ENCODE measurements around the gene ATRNL1. TPM values are rescaled to one million over a fixed set of nuclear protein-coding genes. Genes with fewer than 3 reads are reported as not detected.

ATRNL1 gene
- total RNA-seq, 4 donors from 2014 or later: 0.44 to 1.4 (median 1.1) TPM

DNA sequence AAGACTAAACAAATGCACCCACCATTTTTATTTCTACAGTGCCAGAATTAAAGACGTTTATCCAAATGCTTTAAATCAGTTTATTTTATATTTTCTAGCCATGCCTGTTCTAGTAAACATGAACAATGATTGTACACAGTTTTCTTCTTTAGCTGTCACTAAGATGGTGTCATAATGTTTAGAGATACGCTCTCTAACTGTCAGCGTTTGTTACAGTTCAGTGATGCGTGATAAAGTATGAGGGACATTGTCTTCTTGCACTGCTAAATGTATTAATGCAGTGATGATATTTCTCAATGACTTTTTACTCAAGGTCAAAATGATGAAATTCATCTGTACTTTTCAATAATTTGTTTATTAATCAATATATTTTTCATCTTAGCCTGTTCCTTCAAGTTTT lies 513.6 kb downstream of the ATRNL1 start:
- no peaks in the 10 kb centered on the region for H3K4me1 ChIP-seq
- no peaks in the 10 kb centered on the region for H3K36me3 ChIP-seq
- H3K27me3 ChIP-seq: no peaks in the 10 kb centered on the region
- TF ChIP-seq, protein P1, sequence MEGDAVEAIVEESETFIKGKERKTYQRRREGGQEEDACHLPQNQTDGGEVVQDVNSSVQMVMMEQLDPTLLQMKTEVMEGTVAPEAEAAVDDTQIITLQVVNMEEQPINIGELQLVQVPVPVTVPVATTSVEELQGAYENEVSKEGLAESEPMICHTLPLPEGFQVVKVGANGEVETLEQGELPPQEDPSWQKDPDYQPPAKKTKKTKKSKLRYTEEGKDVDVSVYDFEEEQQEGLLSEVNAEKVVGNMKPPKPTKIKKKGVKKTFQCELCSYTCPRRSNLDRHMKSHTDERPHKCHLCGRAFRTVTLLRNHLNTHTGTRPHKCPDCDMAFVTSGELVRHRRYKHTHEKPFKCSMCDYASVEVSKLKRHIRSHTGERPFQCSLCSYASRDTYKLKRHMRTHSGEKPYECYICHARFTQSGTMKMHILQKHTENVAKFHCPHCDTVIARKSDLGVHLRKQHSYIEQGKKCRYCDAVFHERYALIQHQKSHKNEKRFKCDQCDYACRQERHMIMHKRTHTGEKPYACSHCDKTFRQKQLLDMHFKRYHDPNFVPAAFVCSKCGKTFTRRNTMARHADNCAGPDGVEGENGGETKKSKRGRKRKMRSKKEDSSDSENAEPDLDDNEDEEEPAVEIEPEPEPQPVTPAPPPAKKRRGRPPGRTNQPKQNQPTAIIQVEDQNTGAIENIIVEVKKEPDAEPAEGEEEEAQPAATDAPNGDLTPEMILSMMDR (IDR thresholded peaks at IDR 0.05): no peak
- TF ChIP-seq POLR2AphosphoS5 (IDR thresholded peaks at IDR 0.05): no peak
- no peak for TF ChIP-seq EP300 (IDR thresholded peaks at IDR 0.05)
- TF ChIP-seq POLR2A (IDR thresholded peaks at IDR 0.05): no peak
- 75% methylated on average over 4 of the region's 4 CpGs for WGBS
- no peaks in the 10 kb centered on the region for H3K9me3 ChIP-seq
- no peak overlapping the region for H3K4me3 ChIP-seq
- no peak for DNase-seq (ENCODE audit: low spot score in 2 of 2)
- H3K27ac ChIP-seq: no peak overlapping the region

DNA sequence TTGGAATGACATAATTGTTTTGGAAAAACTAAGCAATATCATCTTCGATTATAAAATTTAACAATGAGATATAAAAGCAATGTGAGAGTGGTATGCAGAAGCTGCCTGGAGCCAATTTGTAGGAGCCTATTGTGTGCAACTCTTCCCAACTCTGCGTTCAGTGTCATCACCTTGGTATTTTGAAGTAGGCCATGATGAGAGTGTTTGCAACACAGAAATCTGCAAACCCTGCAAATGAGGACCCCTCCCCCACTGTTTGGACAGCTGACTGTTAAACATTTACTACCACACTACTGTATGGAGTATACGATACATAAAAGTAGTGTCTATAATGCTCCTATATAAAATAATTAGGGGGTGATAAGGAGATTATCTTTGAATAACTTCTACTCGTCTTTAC lies 531.3 kb downstream of the ATRNL1 start:
- Histone ChIP-seq H3K27ac (no peak overlapping the region), H3K9me3 (no peaks in the 10 kb centered on the region), H3K4me3 (no peak overlapping the region), H3K4me1 (no peaks in the 10 kb centered on the region), H3K36me3 (no peaks in the 10 kb centered on the region), H3K27me3 (no peaks in the 10 kb centered on the region)
- no peak for DNase-seq (ENCODE audit: low spot score in 2 of 2)
- WGBS: 75% methylated on average over 4 of the region's 4 CpGs
- TF ChIP-seq POLR2A (IDR thresholded peaks at IDR 0.05) (no peak), POLR2AphosphoS5 (IDR thresholded peaks at IDR 0.05) (no peak), EP300 (IDR thresholded peaks at IDR 0.05) (no peak)
- TF ChIP-seq, protein P1 (IDR thresholded peaks at IDR 0.05): no peak

DNA sequence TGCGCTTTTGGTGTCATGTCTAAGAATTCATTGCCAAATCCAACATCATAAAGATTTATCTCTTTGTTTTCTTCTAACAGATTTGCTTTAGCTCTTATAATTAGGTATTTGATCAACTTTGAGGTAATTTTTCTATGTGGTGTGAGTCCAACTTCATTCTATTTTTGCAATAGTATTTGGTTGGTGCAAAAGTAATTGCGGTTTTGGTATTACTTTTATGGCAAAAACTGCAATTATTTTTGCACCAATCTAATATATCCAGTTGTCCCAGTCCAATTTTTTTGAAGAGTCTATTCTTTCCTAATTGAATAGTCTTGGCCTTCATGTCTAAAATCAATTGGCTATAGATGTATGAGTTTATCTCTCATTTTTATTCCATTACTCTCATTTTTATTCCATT lies 535.5 kb downstream of the ATRNL1 start:
- DNase-seq (ENCODE audit: low spot score in 2 of 2): no peak
- Histone ChIP-seq H3K4me3 (no peak overlapping the region), H3K9me3 (no peaks in the 10 kb centered on the region), H3K27ac (no peak overlapping the region), H3K27me3 (no peaks in the 10 kb centered on the region), H3K4me1 (no peaks in the 10 kb centered on the region), H3K36me3 (no peaks in the 10 kb centered on the region)
- whole genome bisulfite sequencing: 44% methylated on average over 2 of the region's 2 CpGs
- no peak for TF ChIP-seq POLR2AphosphoS5 (IDR thresholded peaks at IDR 0.05)

DNA sequence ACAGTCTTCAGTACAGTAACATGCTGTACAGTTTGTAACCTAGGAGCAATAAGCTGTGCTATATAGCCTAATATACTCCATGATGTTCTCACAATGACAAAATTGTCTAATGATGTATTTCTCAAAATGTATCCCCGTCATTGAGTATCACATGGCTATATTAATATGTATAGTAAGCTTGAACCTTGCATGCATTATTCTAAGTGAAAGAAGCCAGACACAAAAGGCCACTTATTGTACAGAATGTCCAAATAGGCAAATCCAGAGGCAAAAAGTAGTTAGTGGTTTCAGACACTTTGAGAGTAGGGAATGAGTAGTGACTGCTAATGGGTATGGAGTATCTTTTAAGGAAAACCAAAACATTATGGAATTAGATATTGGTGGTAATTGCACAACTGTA lies 545.1 kb downstream of the ATRNL1 start:
- H3K27ac ChIP-seq: no peak overlapping the region
- no peaks in the 10 kb centered on the region for H3K9me3 ChIP-seq
- no peak overlapping the region for H3K4me3 ChIP-seq
- H3K36me3 ChIP-seq: no peaks in the 10 kb centered on the region
- 91% methylated on average over 1 of the region's 1 CpG for WGBS
- no peak for DNase-seq (ENCODE audit: low spot score in 2 of 2)
- H3K27me3 ChIP-seq: no peaks in the 10 kb centered on the region
- no peak for TF ChIP-seq POLR2A (IDR thresholded peaks at IDR 0.05)
- TF ChIP-seq, protein P1 (IDR thresholded peaks at IDR 0.05): no peak
- no peak for TF ChIP-seq EP300 (IDR thresholded peaks at IDR 0.05)
- no peak for TF ChIP-seq POLR2AphosphoS5 (IDR thresholded peaks at IDR 0.05)
- H3K4me1 ChIP-seq: no peaks in the 10 kb centered on the region

GRCh38 chr10:115649217-115649616 lies 556.1 kb downstream of the ATRNL1 start:
- H3K4me3 ChIP-seq: no peak overlapping the region
- H3K27me3 ChIP-seq: no peaks in the 10 kb centered on the region
- no peak for TF ChIP-seq POLR2AphosphoS5 (IDR thresholded peaks at IDR 0.05)
- no peak for TF ChIP-seq POLR2A (IDR thresholded peaks at IDR 0.05)
- TF ChIP-seq, protein P1 (IDR thresholded peaks at IDR 0.05): no peak
- no peak for TF ChIP-seq EP300 (IDR thresholded peaks at IDR 0.05)
- no peaks in the 10 kb centered on the region for H3K4me1 ChIP-seq
- no peaks in the 10 kb centered on the region for H3K9me3 ChIP-seq
- DNase-seq (ENCODE audit: low spot score in 2 of 2): no peak
- H3K36me3 ChIP-seq: no peaks in the 10 kb centered on the region
- 61% methylated on average over 3 of the region's 3 CpGs for WGBS
- H3K27ac ChIP-seq: no peak overlapping the region

GRCh38 chr10:115653473-115653872 lies 560.3 kb downstream of the ATRNL1 start:
- DNase-seq (ENCODE audit: low spot score in 2 of 2): no peak
- H3K4me3 ChIP-seq: no peak overlapping the region
- H3K27me3 ChIP-seq: no peaks in the 10 kb centered on the region
- H3K9me3 ChIP-seq: no peaks in the 10 kb centered on the region
- no peak overlapping the region for H3K27ac ChIP-seq
- no peak for TF ChIP-seq POLR2A (IDR thresholded peaks at IDR 0.05)
- TF ChIP-seq EP300 (IDR thresholded peaks at IDR 0.05): no peak
- no peak for TF ChIP-seq POLR2AphosphoS5 (IDR thresholded peaks at IDR 0.05)
- TF ChIP-seq, protein P1 (IDR thresholded peaks at IDR 0.05): no peak
- H3K36me3 ChIP-seq: no peaks in the 10 kb centered on the region
- WGBS: 78% methylated on average over 1 of the region's 1 CpG
- no peaks in the 10 kb centered on the region for H3K4me1 ChIP-seq

Data from suprapubic skin (tissue), 4 donors.